HG02678 (cell line): Measurements from ENCODE around the gene C5orf63.
"Not testable (repeated sequence)": the region's sequence is repeated elsewhere in the genome, so short reads cannot be mapped to it uniquely, and the experiment has no call there.

Experiments
- ATAC-seq: cut with Tn5 transposase; IDR thresholded peaks from one replicate; pipeline ENCODE4 v1.9.1; 2021; ENCODE audit warnings: mild to moderate bottlenecking, moderate library complexity; ENCODE audit not compliant: unreplicated experiment

C5orf63 gene

DNA sequence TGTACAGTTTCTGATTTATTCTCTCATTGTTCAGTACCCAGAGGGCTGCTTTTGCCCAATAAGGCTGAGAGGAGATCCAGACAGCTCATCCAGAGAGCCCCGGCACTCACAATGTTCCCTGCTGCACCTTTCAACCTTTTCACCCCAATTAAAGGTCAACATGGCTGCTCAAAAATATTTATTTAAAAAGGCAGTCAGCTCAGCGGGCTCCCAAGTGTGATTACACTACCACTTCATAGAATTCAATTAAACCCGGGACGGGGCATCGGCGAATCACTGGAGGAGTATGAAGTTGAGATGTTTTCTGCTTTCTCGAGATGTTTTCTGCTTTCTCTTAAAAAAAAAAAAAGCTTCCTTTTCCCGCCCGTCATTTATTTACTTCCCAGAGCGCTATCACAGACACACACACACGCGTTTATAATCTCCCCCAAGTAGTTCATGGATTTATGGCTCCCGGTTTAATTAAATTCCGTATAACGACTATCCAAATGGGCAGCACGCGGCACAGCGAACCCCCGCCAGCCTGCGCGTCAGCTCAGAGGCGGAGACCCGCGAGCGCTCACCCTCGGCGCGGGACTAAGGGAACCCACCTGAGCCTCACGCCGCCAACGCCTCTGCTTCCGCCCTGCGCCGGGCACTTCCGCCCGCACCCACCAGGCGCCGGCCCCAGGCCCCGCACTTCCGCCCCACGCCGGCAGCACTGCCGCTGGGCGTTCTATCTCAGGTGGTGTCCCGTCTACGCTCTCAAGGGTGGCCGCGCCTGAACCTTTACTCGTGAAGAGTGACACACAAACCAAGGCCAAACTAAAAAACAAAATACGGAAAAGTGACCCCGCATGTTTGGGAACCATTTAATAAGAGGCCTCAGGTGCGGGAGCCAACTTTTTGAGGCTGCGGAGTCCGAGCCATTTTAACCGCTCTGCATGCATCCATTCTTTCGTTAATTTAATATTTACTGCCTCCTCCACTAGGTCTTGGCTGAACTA, at the start of gene C5orf63:
TSS of gene C5orf63 (minus strand) at position 642 of the 986 bp plus-strand sequence. CDS start 14,507 bp downstream, outside the sequence.
- ATAC-seq, result peak; percentile 99

- no peak for ATAC-seq
Measured at GRCh38 chr5:127112347-127112864, 39.1 kb upstream of the C5orf63 start.

GRCh38 chr5:127111112-127111511, 37.8 kb upstream of the C5orf63 start:
- ATAC-seq, result no peak

- not testable (repeated sequence) for ATAC-seq
Measured at GRCh38 chr5:127108624-127109260, 35.4 kb upstream of the C5orf63 start.

GRCh38 chr5:127101935-127102334, 28.6 kb upstream of the C5orf63 start:
- ATAC-seq, result no peak

DNA sequence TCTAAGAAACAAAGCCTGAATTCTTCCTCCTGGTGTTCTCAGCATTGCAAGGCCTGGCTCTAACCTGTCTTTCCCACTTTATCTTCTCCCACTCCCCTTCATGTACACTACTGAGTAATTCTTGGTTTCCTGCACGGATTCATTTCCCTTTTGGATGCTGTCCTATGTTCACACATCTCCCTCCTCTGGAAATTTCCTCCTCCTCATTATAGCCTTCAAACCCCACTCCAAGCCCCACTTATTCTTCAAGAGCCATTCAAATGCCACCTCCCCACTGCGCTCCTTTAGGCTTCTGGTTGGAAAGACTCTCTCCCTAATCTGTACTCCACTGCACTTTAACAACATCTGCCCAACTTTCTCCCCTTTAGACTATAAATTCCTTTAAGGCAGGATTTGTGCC, 28.2 kb upstream of the C5orf63 start:
- ATAC-seq, result no peak

GRCh38 chr5:127098241-127098640, 24.9 kb upstream of the C5orf63 start:
- no peak for ATAC-seq

DNA sequence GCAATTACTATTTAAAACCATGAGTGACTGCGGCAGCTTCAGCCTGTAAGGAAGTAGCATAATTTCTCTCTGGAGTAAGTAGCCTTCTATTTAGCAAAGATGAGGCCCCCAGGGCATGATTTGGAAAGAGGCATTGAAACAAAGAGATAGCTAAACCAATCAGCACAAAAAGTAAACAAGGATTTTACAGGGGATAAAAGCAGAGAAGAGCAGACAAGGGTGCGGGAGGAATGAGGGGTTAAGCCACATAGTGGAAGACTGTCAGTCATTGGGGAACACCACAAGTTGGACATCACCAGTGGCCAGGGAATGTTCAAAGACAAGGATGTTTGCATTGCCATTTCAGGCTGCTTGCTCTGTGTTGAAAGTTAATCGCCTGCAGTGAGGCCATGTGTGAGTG, 24.0 kb upstream of the C5orf63 start:
- ATAC-seq, result no peak

DNA sequence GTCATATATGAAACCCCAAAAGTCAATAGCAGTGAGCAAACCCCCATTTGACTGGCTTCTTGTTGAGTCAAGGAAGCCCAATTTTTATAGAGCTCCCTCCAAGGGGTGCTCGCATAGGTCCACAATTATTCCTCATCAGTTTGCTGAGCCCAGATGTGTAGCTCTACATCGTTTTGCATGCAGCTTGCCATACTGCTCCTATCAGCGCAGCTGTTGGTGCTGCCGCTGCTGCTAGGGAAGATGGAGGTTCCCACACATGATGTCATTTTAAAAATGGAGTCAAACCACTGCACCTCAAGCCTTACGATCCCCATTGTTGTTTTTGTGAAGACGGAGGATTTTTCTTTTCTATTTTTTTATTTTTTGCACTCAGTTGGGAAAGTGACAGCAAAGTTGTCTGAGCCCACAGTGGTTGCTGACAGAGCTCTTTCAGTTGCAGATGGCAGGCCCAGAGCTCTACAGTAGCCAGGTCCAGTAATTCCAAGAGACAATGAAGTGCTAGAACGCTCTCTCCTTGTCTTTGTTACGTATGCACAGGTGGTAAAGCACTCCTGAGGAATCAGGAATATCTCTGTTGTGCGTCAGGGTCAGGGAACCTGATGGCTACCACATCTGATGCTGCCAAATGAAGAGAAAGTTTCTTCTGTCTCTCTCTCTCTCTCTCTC, 23.2 kb upstream of the C5orf63 start:
- no peak for ATAC-seq

DNA sequence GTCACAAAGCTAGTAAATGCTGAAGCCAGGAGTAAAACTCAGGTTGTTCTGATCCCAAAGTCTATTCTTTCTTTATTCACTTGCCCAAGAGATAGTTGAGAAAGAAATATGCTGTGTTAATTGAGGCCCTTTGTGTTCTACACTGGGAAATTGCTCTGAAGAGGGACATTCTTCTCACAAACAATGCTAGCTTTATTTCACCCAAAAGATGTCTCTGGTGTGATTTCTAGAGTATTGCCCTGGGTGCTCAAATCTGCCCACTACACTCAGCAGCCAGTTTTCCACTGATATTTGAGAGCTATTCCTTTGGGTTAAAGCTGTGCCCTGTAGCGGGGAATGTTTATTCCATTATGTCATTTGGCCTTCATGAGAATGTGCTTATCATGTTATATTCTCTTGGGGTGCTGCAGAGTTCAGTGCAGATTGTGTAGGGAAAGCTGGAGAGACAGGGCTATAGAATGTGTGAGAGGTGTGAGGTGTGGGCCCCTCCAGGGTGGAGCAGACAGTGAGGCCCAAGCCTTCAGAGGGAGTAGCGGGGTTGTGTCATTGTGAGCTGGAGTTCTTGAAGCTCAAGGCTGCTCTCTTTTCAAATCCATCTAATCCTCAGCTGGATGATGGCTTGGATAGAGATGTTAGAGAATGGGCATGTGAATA, 21.0 kb upstream of the C5orf63 start:
- ATAC-seq, result no peak

DNA sequence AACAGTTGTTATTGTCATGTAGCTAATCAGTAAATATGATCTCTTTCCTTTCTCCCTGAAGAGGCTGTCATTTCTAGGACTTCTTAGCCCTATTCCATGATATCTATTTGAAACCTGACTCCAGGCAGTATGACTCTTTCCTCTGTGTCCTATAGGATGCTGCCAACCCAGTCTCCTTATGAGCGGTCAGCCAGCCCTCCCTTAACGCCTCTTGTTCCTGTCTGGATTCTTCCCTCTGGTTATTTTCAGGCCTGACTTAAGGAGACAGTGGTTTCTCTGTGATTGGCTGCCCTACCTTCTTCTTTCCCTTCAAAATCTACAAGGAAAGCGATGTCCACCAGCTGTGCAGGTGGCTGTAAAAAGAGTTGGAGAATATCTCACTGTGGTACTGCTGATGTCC, 19.4 kb upstream of the C5orf63 start:
- ATAC-seq, result no peak

DNA sequence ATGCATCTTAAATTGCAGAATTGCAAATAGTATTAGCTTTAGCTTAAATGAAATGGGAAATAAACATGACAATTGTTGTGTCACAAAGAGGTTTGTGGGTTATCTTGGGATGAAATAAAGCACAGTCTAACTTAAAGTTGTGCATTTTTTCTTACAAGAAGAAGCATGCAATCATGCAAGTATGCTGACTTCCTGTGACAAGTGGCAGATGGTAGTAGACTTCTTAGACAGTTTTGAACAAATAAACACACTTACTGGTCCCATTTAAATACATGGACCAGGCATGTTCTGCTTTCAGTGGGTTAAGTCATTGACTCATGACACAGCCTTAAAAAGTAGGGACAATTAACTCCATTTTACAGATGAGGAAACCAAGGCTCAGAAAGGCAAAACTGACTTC, 15.9 kb upstream of the C5orf63 start:
- no peak for ATAC-seq

DNA sequence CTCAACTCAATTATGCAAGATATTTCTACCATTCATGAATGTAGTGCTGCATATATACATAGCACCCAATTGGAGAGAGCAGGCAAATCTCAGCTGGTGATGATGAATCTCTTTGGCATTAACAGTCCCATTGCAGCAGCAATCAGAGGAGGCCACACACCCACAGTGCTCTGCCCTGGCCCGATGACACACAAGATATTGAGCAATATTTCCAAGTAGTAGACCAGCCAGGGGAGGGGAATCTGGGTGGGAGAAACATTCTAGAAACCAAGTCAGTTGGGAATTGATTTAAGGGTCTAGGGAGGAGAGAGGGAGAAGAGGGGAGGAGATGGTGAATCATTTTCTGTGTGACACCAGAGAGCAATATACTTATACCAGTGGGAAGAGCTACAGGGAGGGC, 14.9 kb upstream of the C5orf63 start:
- ATAC-seq, result no peak

DNA sequence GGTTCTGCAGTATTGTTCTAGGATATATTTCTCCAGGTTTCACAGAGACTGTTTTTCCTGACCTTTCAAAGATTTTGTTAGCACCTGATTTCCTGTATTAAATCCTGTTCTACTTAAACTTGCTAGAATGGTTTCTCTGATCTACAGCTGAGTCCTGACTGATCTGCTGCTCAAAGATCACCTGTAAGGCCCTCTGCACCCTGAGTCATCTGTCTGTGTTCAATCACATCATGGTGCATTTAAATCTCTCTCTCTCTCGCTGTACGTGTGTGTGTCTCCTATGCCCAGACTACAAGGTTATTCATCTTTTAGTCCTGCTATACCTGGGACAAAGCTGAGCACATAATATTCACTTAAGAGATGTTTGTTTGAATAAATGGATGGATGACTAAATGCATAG, 13.3 kb upstream of the C5orf63 start:
- ATAC-seq, result no peak

DNA sequence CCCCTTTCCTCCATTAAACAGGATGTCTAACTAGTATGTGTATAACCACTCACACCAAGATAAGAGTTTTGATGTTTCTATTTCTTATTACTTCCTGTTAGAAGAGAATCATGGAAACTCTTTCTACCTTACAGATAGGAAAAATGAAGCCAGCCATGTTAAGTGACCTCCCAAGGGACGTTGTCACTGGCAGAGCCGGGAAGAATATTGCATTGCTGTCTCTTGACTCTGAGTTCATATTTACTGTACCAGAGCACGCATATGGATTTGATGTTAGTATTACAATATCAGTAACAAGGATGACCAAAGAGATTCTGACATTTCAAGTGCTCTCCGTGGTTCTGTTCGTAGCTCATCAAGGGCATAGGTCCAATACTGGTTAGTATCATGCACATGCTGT, 12.5 kb upstream of the C5orf63 start:
- no peak for ATAC-seq

- ATAC-seq, result no peak
Measured at GRCh38 chr5:127085371-127085770, 12.1 kb upstream of the C5orf63 start.

GRCh38 chr5:127084656-127085055, 11.4 kb upstream of the C5orf63 start:
- no peak for ATAC-seq

- no peak for ATAC-seq
Measured at GRCh38 chr5:127083711-127084110, 10.4 kb upstream of the C5orf63 start.

DNA sequence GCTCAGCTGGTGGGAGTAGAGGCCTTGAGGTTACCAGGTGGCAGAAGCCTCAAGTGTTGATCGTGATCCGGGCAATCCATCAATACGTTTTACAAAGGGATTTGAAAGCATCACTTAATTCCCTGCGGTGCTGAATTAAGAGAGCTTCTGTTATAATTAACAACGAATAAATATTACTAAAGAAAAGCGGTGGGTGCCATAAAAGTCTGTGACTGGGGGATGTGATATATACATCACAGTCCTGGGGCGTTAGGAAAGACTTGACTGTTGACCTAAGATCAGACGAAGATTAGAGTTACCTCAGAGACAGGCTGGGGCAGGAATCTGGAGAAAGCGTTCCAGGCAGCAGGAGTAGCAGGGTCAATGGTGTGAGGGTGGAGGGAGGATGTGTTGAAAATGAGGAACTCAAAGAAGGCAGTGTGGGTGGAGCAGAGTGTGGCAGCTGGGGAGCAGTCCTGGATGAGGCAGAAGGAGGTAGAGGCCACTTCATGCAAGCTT, 6.7 kb upstream of the C5orf63 start:
- ATAC-seq, result no peak

GRCh38 chr5:127077366-127077765, 4.1 kb upstream of the C5orf63 start:
- ATAC-seq, result no peak
